OCI-LY7 (cell line): Measurements from ENCODE around the gene TC2N. TPM values are rescaled to one million over a fixed set of nuclear protein-coding genes. Genes with fewer than 3 reads are reported as not detected.

Source experiments
- BruUV-seq: library from RNA; stranded (reverse); fragments of 400-500 nt; replicated peaks from 2 replicates; lab custom pipeline; 2021; lab: Mats Ljungman, UMichigan
- CTCF ChIA-PET: fragments of 300-600 bp; sonication (Branson Sonifier 250); formaldehyde crosslinking; loops from one replicate; lab custom pipeline; 2022; ENCODE audit warnings: antibody characterized with exemption; ENCODE audit not compliant: unreplicated experiment; lab: Charles Lee
- POLR2A ChIA-PET: fragments of 300-600 bp; sonication (Branson Sonifier 250); formaldehyde crosslinking; loops from one replicate; lab custom pipeline; 2022; ENCODE audit warnings: antibody characterized with exemption; lab: Charles Lee
- DNase-seq: peaks from one replicate; pipeline ENCODE4 v3.0.0-alpha.2; 2015; ENCODE audit warnings: low spot score
- H2AFZ ChIP-seq: fragments of 200-600 bp; sonication (generic), shearing (Covaris generic); 2 replicates; pipeline ENCODE4 v1.6.1; 2014; ENCODE audit warnings: mild to moderate bottlenecking, antibody characterized with exemption, low read length, moderate library complexity
- H3K27ac ChIP-seq: fragments of 200-600 bp; sonication (generic); 2 replicates; pipeline ENCODE4 v1.5.1; 2014; ENCODE audit warnings: mixed run types, low read depth, mild to moderate bottlenecking, moderate library complexity, low read length, inconsistent platforms; ENCODE audit not compliant: poor library complexity, severe bottlenecking
- H3K36me3 ChIP-seq: fragments of 200-600 bp; sonication (generic); 2 replicates; pipeline ENCODE4 v1.6.1; 2014; ENCODE audit warnings: mild to moderate bottlenecking, antibody characterized with exemption, low read length, moderate library complexity, mixed read lengths; ENCODE audit not compliant: insufficient read depth
- H3K4me1 ChIP-seq: fragments of 200-600 bp; sonication (generic); 2 replicates; pipeline ENCODE4 v1.5.1; 2014; ENCODE audit warnings: mild to moderate bottlenecking, low read length; ENCODE audit not compliant: insufficient read depth, poor library complexity, severe bottlenecking
- H3K4me2 ChIP-seq: fragments of 200-600 bp; sonication (generic); 2 replicates; pipeline ENCODE4 v1.6.1; 2014; ENCODE audit warnings: mild to moderate bottlenecking, low read length
- H3K4me3 ChIP-seq: fragments of 200-600 bp; sonication (generic); 2 replicates; pipeline ENCODE4 v1.5.1; 2014; ENCODE audit warnings: mild to moderate bottlenecking, low read depth, low read length; ENCODE audit not compliant: poor library complexity, severe bottlenecking
- H3K79me2 ChIP-seq: fragments of 200-600 bp; sonication (generic); 2 replicates; pipeline ENCODE4 v1.6.1; 2016; ENCODE audit warnings: low read depth, mild to moderate bottlenecking, low read length, moderate library complexity, mixed read lengths; ENCODE audit not compliant: insufficient read depth
- H3K9me2 ChIP-seq: fragments of 200-600 bp; sonication (generic); 2 replicates; pipeline ENCODE4 v1.6.1; 2016; ENCODE audit warnings: mild to moderate bottlenecking, low read length, mixed read lengths; ENCODE audit not compliant: insufficient read depth
- H3K9me3 ChIP-seq: fragments of 200-600 bp; sonication (generic); 2 replicates; pipeline ENCODE4 v1.6.1; 2014; ENCODE audit warnings: mild to moderate bottlenecking, mixed run types, low read length, mixed read lengths
- H4K20me1 ChIP-seq: fragments of 200-600 bp; sonication (generic); 2 replicates; pipeline ENCODE4 v1.6.1; 2014; ENCODE audit warnings: mild to moderate bottlenecking, antibody characterized with exemption, low read length, moderate library complexity, mixed read lengths; ENCODE audit not compliant: insufficient read depth
- EZH2phosphoT487 ChIP-seq: fragments of 200-600 bp; sonication (generic); IDR thresholded peaks from 2 replicates; pipeline ENCODE4 v1.6.1; 2018; ENCODE audit warnings: low read depth, borderline replicate concordance, mild to moderate bottlenecking, mixed run types, antibody characterized with exemption, low read length, moderate library complexity, mixed read lengths
- intact Hi-C: fragments of 100-400 bp; cut with micrococcal nuclease; formaldehyde crosslinking; loops from one replicate; pipeline ENCODE4 v1.10.0; 2022; ENCODE audit not compliant: unreplicated experiment
- total RNA-seq, 2 experiments: library from RNA; depleted of rRNA in 1 of 2; stranded (reverse); fragments of >200 nt in 1 of 2; shearing (Covaris generic) in 1 of 2; gene quantifications; 2 replicates each; pipeline ENCODE4 v1.2.3, GENCODE V29; 2014 to 2022
- TF ChIP-seq, protein P1 (sequence below): fragments of 200-600 bp; sonication (generic); conservative IDR thresholded peaks from 2 replicates; pipeline ENCODE4 v1.5.1; 2014; ENCODE audit warnings: mild to moderate bottlenecking, antibody characterized with exemption, low read length, moderate library complexity, mixed read lengths

TC2N gene
- total RNA-seq, 2 experiments from 2014 or later, result 0.57 TPM; not detected in 1

DNA sequence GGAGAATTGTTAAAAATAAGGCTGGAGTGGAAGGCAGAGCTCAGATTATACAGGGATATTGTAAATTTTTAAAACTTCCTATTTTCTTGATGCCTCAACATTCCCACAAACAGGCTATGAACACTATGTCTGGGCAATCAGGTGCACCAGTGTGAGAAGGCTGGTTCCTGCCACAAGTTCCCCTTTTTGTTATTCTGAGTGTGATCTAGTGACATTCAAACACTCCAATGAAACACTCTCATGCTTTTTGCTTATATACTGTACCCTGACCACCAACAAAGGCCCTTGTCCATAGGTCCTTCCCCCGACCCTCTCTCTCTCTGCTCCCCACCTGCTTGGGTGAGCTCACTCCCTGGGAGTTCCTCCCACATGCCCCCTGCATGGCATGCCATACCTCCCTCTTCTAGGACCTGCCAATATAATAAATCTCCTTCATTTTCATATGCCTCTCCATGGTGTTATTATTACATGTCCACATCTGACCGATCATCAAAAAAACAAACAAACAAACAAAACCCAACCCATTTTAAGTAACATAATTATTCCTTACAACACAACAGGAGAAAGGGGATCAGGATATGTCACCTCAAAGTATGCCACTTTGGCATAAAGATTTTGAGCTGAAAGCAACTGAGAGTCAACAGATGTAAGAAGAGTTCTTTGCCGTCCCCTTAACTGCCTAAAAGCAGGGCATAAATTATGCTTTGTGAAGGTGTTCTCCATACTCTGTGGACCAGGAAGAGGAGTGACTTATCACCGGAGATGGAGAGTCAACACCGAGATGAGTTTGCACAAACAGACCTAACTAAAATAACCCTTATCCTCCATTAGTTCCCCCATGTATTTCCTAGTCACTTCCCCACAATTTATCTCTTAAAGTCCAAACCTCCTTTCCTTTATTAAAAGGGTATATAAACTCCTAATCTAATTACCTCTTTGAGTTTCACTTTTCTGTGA is 92.9 kb downstream of the TC2N start:
- Histone ChIP-seq H3K79me2 (no peaks in the 10 kb centered on the region), H3K27ac (no peak overlapping the region), H3K36me3 (no peaks in the 10 kb centered on the region), H3K4me2 (no peak overlapping the region), H4K20me1 (no peaks in the 10 kb centered on the region), H3K4me1 (no peaks in the 10 kb centered on the region), H2AFZ (no peak overlapping the region), H3K9me2 (no peaks in the 10 kb centered on the region), H3K9me3 (no peaks in the 10 kb centered on the region), H3K4me3 (no peak overlapping the region)
- TF ChIP-seq, protein P1, sequence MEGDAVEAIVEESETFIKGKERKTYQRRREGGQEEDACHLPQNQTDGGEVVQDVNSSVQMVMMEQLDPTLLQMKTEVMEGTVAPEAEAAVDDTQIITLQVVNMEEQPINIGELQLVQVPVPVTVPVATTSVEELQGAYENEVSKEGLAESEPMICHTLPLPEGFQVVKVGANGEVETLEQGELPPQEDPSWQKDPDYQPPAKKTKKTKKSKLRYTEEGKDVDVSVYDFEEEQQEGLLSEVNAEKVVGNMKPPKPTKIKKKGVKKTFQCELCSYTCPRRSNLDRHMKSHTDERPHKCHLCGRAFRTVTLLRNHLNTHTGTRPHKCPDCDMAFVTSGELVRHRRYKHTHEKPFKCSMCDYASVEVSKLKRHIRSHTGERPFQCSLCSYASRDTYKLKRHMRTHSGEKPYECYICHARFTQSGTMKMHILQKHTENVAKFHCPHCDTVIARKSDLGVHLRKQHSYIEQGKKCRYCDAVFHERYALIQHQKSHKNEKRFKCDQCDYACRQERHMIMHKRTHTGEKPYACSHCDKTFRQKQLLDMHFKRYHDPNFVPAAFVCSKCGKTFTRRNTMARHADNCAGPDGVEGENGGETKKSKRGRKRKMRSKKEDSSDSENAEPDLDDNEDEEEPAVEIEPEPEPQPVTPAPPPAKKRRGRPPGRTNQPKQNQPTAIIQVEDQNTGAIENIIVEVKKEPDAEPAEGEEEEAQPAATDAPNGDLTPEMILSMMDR, result no peak
- TF ChIP-seq EZH2phosphoT487, result no peak
- ChIA-PET POLR2A (interaction anchor here (0.5 to 1.2 kb wide), 5 partner anchors 11 to 1882 kb away, joined by 3 to 6 read pairs (median 4); no protein-coding TSS in a partner anchor), CTCF (no interaction called here)
- intact Hi-C loops, result no loop called here
- no peak for DNase-seq
- BruUV-seq, result no TSS peak

DNA sequence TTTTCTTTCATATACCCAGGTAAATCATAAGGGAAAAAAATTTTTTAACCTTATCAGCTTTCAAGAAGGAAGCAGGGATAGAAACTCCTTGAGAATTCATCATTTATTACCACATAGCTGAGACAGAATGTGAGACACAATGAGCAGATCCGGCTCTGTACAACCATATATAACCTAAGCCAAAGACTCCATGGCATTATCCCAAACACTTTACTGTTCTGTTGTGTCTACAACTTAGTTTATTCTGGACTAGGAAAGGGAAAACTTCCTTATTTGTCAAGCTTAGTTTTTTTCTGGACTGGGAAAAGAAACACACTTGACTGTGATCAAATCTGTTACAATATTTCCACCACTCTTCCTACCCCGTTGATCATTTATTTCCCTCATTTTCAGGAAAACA is 97.2 kb downstream of the TC2N start:
- no peaks in the 10 kb centered on the region for H3K9me3 ChIP-seq
- H3K4me3 ChIP-seq, result no peak overlapping the region
- no peaks in the 10 kb centered on the region for H3K36me3 ChIP-seq
- TF ChIP-seq EZH2phosphoT487, result no peak
- TF ChIP-seq, protein P1, result no peak
- H3K4me1 ChIP-seq, result no peaks in the 10 kb centered on the region
- no peak overlapping the region for H2AFZ ChIP-seq
- CTCF ChIA-PET, result no interaction called here
- H4K20me1 ChIP-seq, result no peaks in the 10 kb centered on the region
- H3K4me2 ChIP-seq, result no peak overlapping the region
- DNase-seq, result no peak
- no peak overlapping the region for H3K27ac ChIP-seq
- H3K9me2 ChIP-seq, result no peaks in the 10 kb centered on the region
- BruUV-seq, result no TSS peak
- intact Hi-C loops, result no loop called here
- no peaks in the 10 kb centered on the region for H3K79me2 ChIP-seq
- POLR2A ChIA-PET, result no interaction called here
